Endothelial cell of umbilical vein (primary cell): ENCODE data around the gene ELMO1.

Experiments used
- EZH2 ChIP-seq: IDR thresholded peaks from 2 replicates; pipeline ENCODE4 v1.6.1; 2012; ENCODE audit warnings: borderline replicate concordance, low read depth, mild to moderate bottlenecking, moderate library complexity, low read length, inconsistent platforms; ENCODE audit not compliant: severe bottlenecking
- JUN ChIP-seq: IDR thresholded peaks from 2 replicates; pipeline ENCODE4 v1.6.1; 2011; ENCODE audit warnings: borderline replicate concordance, low read depth; ENCODE audit not compliant: insufficient read length, insufficient read depth
- POLR2A ChIP-seq: IDR thresholded peaks from 2 replicates; pipeline ENCODE4 v1.6.1; 2012; ENCODE audit warnings: low read depth, mild to moderate bottlenecking, control low read depth, low read length
- POLR2AphosphoS5 ChIP-seq: IDR thresholded peaks from 2 replicates; pipeline ENCODE4 v1.6.1; 2012; ENCODE audit warnings: low read depth, mild to moderate bottlenecking, control low read depth, low read length, moderate library complexity; ENCODE audit not compliant: insufficient read depth
- TF ChIP-seq, protein P1 (sequence below), 2 donors: IDR thresholded peaks; 1 replicate in 1 of 2; 2 replicates in 1 of 2; pipeline ENCODE4 v1.5.1; 2011; ENCODE audit warnings: low read length in 2 of 2, mild to moderate bottlenecking in 2 of 2, moderate library complexity in 2 of 2, control low read depth in 1 of 2, inconsistent platforms in 1 of 2, low read depth in 1 of 2; ENCODE audit not compliant: insufficient read depth in 1 of 2; ENCODE audit errors: extremely low read depth in 1 of 2

DNA sequence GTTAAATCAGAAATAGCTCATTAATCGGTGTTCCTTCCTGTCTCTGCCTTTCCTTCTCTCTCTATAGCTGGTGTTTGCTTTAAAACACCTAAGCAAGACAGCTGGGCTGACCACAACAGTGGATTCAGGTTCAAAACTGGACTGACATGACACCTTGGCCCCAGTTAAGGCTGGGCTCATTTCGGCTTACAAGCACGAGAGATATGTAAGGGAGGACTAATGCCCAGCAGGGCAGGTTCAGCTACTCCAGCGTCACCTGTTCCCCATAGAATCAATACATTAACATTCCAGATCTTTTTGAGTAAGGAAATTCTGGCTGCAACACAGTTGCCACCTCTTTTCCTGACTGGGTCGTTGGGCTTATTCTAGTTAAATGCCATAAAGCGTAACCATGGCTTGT is 401.4 kb downstream of the ELMO1 start:
- TF ChIP-seq JUN, result no peak
- TF ChIP-seq POLR2A, result no peak
- TF ChIP-seq, protein P1, sequence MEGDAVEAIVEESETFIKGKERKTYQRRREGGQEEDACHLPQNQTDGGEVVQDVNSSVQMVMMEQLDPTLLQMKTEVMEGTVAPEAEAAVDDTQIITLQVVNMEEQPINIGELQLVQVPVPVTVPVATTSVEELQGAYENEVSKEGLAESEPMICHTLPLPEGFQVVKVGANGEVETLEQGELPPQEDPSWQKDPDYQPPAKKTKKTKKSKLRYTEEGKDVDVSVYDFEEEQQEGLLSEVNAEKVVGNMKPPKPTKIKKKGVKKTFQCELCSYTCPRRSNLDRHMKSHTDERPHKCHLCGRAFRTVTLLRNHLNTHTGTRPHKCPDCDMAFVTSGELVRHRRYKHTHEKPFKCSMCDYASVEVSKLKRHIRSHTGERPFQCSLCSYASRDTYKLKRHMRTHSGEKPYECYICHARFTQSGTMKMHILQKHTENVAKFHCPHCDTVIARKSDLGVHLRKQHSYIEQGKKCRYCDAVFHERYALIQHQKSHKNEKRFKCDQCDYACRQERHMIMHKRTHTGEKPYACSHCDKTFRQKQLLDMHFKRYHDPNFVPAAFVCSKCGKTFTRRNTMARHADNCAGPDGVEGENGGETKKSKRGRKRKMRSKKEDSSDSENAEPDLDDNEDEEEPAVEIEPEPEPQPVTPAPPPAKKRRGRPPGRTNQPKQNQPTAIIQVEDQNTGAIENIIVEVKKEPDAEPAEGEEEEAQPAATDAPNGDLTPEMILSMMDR (IDR thresholded peaks at IDR 0.05; ENCODE audit: extremely low read depth in 1 of 2, insufficient read depth in 1 of 2, low read depth in 1 of 2, low read length in 2 of 2), result no peak
- no peak for TF ChIP-seq POLR2AphosphoS5
- no peak for TF ChIP-seq EZH2
